HFFc6 (cell line): ENCODE results near the gene TMEM266. TPM values are rescaled to one million over a fixed set of nuclear protein-coding genes. Genes with fewer than 3 reads are reported as not detected.

Experiments
- DNase-seq: peaks from one replicate; pipeline ENCODE4 v3.0.0-alpha.2; 2018
- H3K27ac Mint-ChIP-seq: 2 replicates; pipeline ENCODE4 v1.8.0; 2020; ENCODE audit warnings: mild to moderate bottlenecking, mixed read lengths
- H3K27me3 Mint-ChIP-seq: 2 replicates; pipeline ENCODE4 v1.8.0; 2021; ENCODE audit warnings: mild to moderate bottlenecking, moderate library complexity, mixed read lengths; ENCODE audit not compliant: insufficient read depth
- H3K36me3 Mint-ChIP-seq: 2 replicates; pipeline ENCODE4 v1.8.0; 2021; ENCODE audit warnings: low read depth, mixed read lengths
- H3K4me1 Mint-ChIP-seq: 2 replicates; pipeline ENCODE4 v1.8.0; 2020; ENCODE audit warnings: low read depth, mixed read lengths
- H3K4me3 Mint-ChIP-seq: 2 replicates; pipeline ENCODE4 v1.8.0; 2020; ENCODE audit warnings: mild to moderate bottlenecking, moderate library complexity, mixed read lengths
- H3K9me3 Mint-ChIP-seq: 2 replicates; pipeline ENCODE4 v1.8.0; 2020; ENCODE audit warnings: mild to moderate bottlenecking, mixed read lengths
- CTCF ChIP-seq: fragments of 200-600 bp; sonication (generic); IDR thresholded peaks from 2 replicates; pipeline ENCODE4 v1.5.0; 2021; ENCODE audit warnings: antibody characterized with exemption, mild to moderate bottlenecking
- total RNA-seq, 6 experiments: library from RNA; stranded (reverse); fragmentation: NEBNext Ultra II Directional; extraction: Animal tissue kit (Norgen Biotek cat#: 25700); gene quantifications; 2 replicates in 1 of 6; 3 replicates in 5 of 6; pipeline ENCODE4 v1.2.3, GENCODE V29; 2021

The TMEM266 gene
- total RNA-seq, 6 experiments from 2014 or later: 0.10 to 0.19 (median 0.17) TPM; not detected in 1

- Mint-ChIP-seq H3K36me3 (no peaks in the 10 kb centered on the region; the same call in 1 of the 2 replicates), H3K4me3 (no peak overlapping the region), H3K9me3 (no peaks in the 10 kb centered on the region), H3K27ac (no peak overlapping the region), H3K27me3 (peaks cover 46% of the 10 kb centered on the region), H3K4me1 (no peaks in the 10 kb centered on the region; the same call in 1 of the 2 replicates)
- DNase-seq: no peak
- no peak for TF ChIP-seq CTCF
Observed at GRCh38 chr15:76140074-76140464, 80.3 kb downstream of the TMEM266 start.

- Mint-ChIP-seq H3K4me3 (no peak overlapping the region), H3K4me1 (peaks cover 30% of the 10 kb centered on the region), H3K36me3 (no peaks in the 10 kb centered on the region; the same call in 1 of the 2 replicates), H3K27ac (no peak overlapping the region), H3K9me3 (no peaks in the 10 kb centered on the region), H3K27me3 (peaks cover 45% of the 10 kb centered on the region)
- TF ChIP-seq CTCF: no peak
- no peak for DNase-seq
Observed at GRCh38 chr15:76146812-76147211, 87.0 kb downstream of the TMEM266 start.

- no peaks in the 10 kb centered on the region; the same call in 1 of the 2 replicates for H3K36me3 Mint-ChIP-seq
- peaks cover 30% of the 10 kb centered on the region for H3K4me1 Mint-ChIP-seq
- no peak for DNase-seq
- H3K27ac Mint-ChIP-seq: no peak overlapping the region
- H3K9me3 Mint-ChIP-seq: no peaks in the 10 kb centered on the region
- peaks cover 36% of the 10 kb centered on the region for H3K27me3 Mint-ChIP-seq
- peak; percentile 96 for TF ChIP-seq CTCF
- peak overlapping the region; percentile 38; the same call in 1 of the 2 replicates for H3K4me3 Mint-ChIP-seq
Observed at GRCh38 chr15:76147906-76148570, 88.3 kb downstream of the TMEM266 start.

GRCh38 chr15:76149291-76149915 lies 89.6 kb downstream of the TMEM266 start:
- no peaks in the 10 kb centered on the region for H3K9me3 Mint-ChIP-seq
- peak; percentile 10 for DNase-seq
- no peak for TF ChIP-seq CTCF
- H3K36me3 Mint-ChIP-seq: no peaks in the 10 kb centered on the region; the same call in 1 of the 2 replicates
- peaks cover 30% of the 10 kb centered on the region for H3K4me1 Mint-ChIP-seq
- peaks cover 29% of the 10 kb centered on the region for H3K27me3 Mint-ChIP-seq
- H3K4me3 Mint-ChIP-seq: no peak overlapping the region
- no peak overlapping the region for H3K27ac Mint-ChIP-seq

GRCh38 chr15:76150513-76150912 lies 90.7 kb downstream of the TMEM266 start:
- DNase-seq: no peak
- Mint-ChIP-seq H3K27me3 (peaks cover 21% of the 10 kb centered on the region), H3K9me3 (no peaks in the 10 kb centered on the region), H3K36me3 (no peaks in the 10 kb centered on the region), H3K4me3 (no peak overlapping the region), H3K27ac (no peak overlapping the region), H3K4me1 (peaks cover 34% of the 10 kb centered on the region)
- TF ChIP-seq CTCF: no peak
